ENCODE data around the gene CLDN9. TPM values are rescaled to one million over a fixed set of nuclear protein-coding genes. Genes with fewer than 3 reads are reported as not detected.

The CLDN9 gene
- total and polyA plus RNA-seq, 9 of the 15 experiments (the other 6 are each of a cell fraction or from before 2014, with no cell fraction given): 0.12 to 0.44 (median 0.22) TPM; not detected in 4

DNA sequence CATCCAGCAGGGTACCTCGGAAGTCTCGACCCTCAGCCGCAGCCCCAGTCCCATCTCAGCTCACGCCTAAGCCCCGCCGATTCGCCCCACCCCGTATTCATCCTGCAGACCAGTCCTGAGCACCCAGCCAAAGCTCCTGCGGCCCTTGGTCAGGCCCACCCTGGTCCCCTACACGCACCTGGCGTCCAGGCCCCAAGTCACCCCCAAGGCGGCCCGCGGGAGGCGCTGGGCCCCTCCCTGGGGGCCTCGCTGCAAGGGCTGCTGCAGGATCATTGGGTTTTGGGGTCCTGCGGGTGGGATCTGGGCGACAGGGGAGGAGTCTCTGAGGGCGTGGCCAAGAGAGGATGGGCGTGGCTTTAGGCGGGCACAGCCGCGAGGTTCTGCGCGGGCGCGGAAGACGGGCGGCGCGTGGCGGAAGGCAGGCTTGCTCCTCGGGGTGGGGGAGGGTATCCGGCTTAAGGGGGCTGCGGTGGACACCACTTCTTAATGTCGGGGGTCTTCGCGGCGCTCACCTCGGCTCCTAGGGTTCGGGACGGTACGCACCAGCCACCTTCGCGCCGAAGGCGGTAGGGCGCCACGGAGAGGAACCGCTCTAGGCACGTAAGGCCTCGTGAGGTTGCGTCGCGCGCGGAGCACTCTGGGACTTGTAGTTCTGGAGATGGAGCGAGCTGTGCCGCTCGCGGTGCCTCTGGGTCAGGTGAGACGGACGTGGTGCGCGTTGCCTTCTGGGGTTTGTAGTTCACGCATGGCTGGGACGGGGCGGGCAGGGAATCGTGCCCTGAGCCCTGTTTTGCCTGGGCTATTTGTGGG, 11.2 kb downstream of the CLDN9 start, which contains the start of the genes HCFC1R1 and THOC6:
TSS of gene HCFC1R1 (minus strand) at position 274 of the 810 bp plus-strand sequence. CDS start at position 273, 1 bp downstream.
TSS of gene THOC6 (plus strand) at position 367 of the 810 bp plus-strand sequence. CDS start at position 659, 292 bp downstream.
- ChIA-PET CTCF (ENCODE audit: low intra/inter-chr PET ratio) (no interaction called here), POLR2A (interaction anchor here (0.5 to 2.7 kb wide), 15 partner anchors 7 to 635 kb away, joined by 3 to 15 read pairs (median 5); partner anchors contain the start of gene ZNF263)
- Histone ChIP-seq H4K20me1 (replicated peaks; ENCODE audit: control insufficient read depth, insufficient read depth, low read length) (peaks cover 28% of the 10 kb centered on the region), H2AFZ (ENCODE audit: low read depth, low read length) (peak within 1 kb of the TSS; percentile 90), H3K9ac (ENCODE audit: insufficient read depth in 1 of 2, low read depth in 2 of 2, low read length in 2 of 2) (peak within 1 kb of the TSS; percentile 88 to 95), H3K4me1 (replicated peaks in 1 of 2; ENCODE audit: control insufficient read depth in 2 of 2, insufficient read depth in 2 of 2, low read length in 2 of 2) (peaks cover 25 to 87% of the 10 kb centered on the region in 2 experiments), H3K79me2 (ENCODE audit: control insufficient read depth, insufficient read depth, low read length) (peaks cover 42% of the 10 kb centered on the region), H3K4me2 (ENCODE audit: insufficient read depth, low read length) (peak within 1 kb of the TSS; percentile 83), H3K27ac (ENCODE audit: extremely low read depth, low read depth, low read length) (peak within 1 kb of the TSS; percentile 90), H3K4me3 (peak within 1 kb of the TSS; percentile 82), H3K9me3 (replicated peaks; ENCODE audit: control insufficient read depth, insufficient read depth, low read depth, low read length) (no peaks in the 10 kb centered on the region), H3K9me1 (ENCODE audit: control insufficient read depth, insufficient read depth, low read length) (peaks cover 2% of the 10 kb centered on the region), H3K27me3 (ENCODE audit: control insufficient read depth in 2 of 2, insufficient read depth in 2 of 2, low read length in 2 of 2) (peaks cover 0 to under 1% of the 10 kb centered on the region in 2 experiments; a peak in 2 of 5 replicates), H3K36me3 (ENCODE audit: control insufficient read depth, insufficient read depth, low read length) (peaks cover 39% of the 10 kb centered on the region; the same call in 2 of the 3 replicates)
- BruUV-seq (replicated peaks): TSS peak; percentile 81
- under 1% methylated on average over 64 of the region's 69 CpGs for WGBS (ENCODE audit: insufficient coverage, low coverage, missing lambda C conversion rate)
- in situ Hi-C loops (cut with MboI): no loop called here
- intact Hi-C loops (cut with micrococcal nuclease): loop anchor here (1.0 to 10.0 kb wide), 2 partner anchors 19 to 59 kb away; partner anchors contain the start of genes KREMEN2 and PAQR4
- DNase-seq (ENCODE audit: extremely low read depth in 1 of 4, low spot score in 3 of 4) (peak; percentile 66 to 100 (median 78)), ATAC-seq (peak; percentile 73), FAIRE-seq (peak; percentile 99)
- TF ChIP-seq THRA (IDR thresholded peaks at IDR 0.05) (no peak), ZNF586 (CRISPR knock-in tag; conservative IDR thresholded peaks at IDR 0.05) (no peak), TAF15 (IDR thresholded peaks at IDR 0.05; ENCODE audit: low read depth, low read length) (peak; percentile 42; the same call in 1 of the 2 replicates), ZNF445 (CRISPR knock-in tag; IDR thresholded peaks at IDR 0.05; ENCODE audit: low read depth) (0 out of 2 replicates have a peak, but pooled peaks have one; percentile 56), THAP7 (CRISPR knock-in tag; IDR thresholded peaks at IDR 0.05) (no peak), HNRNPH1 (optimal IDR thresholded peaks at IDR 0.05; ENCODE audit: low read depth, low read length) (no peak), EP400 (IDR thresholded peaks at IDR 0.05) (peak; percentile 98), ZNF217 (CRISPR knock-in tag; IDR thresholded peaks at IDR 0.05) (no peak)
- TF ChIP-seq, protein P1, sequence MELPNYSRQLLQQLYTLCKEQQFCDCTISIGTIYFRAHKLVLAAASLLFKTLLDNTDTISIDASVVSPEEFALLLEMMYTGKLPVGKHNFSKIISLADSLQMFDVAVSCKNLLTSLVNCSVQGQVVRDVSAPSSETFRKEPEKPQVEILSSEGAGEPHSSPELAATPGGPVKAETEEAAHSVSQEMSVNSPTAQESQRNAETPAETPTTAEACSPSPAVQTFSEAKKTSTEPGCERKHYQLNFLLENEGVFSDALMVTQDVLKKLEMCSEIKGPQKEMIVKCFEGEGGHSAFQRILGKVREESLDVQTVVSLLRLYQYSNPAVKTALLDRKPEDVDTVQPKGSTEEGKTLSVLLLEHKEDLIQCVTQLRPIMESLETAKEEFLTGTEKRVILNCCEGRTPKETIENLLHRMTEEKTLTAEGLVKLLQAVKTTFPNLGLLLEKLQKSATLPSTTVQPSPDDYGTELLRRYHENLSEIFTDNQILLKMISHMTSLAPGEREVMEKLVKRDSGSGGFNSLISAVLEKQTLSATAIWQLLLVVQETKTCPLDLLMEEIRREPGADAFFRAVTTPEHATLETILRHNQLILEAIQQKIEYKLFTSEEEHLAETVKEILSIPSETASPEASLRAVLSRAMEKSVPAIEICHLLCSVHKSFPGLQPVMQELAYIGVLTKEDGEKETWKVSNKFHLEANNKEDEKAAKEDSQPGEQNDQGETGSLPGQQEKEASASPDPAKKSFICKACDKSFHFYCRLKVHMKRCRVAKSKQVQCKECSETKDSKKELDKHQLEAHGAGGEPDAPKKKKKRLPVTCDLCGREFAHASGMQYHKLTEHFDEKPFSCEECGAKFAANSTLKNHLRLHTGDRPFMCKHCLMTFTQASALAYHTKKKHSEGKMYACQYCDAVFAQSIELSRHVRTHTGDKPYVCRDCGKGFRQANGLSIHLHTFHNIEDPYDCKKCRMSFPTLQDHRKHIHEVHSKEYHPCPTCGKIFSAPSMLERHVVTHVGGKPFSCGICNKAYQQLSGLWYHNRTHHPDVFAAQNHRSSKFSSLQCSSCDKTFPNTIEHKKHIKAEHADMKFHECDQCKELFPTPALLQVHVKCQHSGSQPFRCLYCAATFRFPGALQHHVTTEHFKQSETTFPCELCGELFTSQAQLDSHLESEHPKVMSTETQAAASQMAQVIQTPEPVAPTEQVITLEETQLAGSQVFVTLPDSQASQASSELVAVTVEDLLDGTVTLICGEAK (IDR thresholded peaks at IDR 0.05): peak; percentile 79
- TF ChIP-seq, protein P1 (CRISPR knock-in tag; IDR thresholded peaks at IDR 0.05): no peak
